HL-60 (cell line): Measurements from ENCODE around the gene FPR1.

Experiments
- DNase-seq, 2 experiments: peaks; one replicate each; pipeline ENCODE4 v3.0.0-alpha.2; 2010 to 2020; ENCODE audit warnings: low read depth in 1 of 2, low spot score in 1 of 2
- H3K27ac ChIP-seq: fragments of 250-450 bp; sonication (Bioruptor Pico); replicated peaks from 2 replicates; pipeline ENCODE4 v1.5.1; 2020; ENCODE audit warnings: mild to moderate bottlenecking, moderate library complexity
- H3K27me3 ChIP-seq: fragments of 250-450 bp; sonication (Bioruptor Pico); 2 replicates; pipeline ENCODE4 v1.5.1; 2021; ENCODE audit warnings: mild to moderate bottlenecking, moderate library complexity; ENCODE audit not compliant: insufficient read depth, poor library complexity, severe bottlenecking
- H3K4me3 ChIP-seq: replicated peaks from 2 replicates; pipeline ENCODE4 v1.5.1; 2011; ENCODE audit warnings: mild to moderate bottlenecking, control low read depth, low read length; ENCODE audit not compliant: insufficient read depth
- GABPA ChIP-seq: IDR thresholded peaks from 2 replicates; pipeline ENCODE4 v1.6.1; 2012; ENCODE audit warnings: low read depth
- POLR2AphosphoS5 ChIP-seq: IDR thresholded peaks from 2 replicates; pipeline ENCODE4 v1.6.1; 2012; ENCODE audit warnings: low read depth
- REST ChIP-seq: IDR thresholded peaks from 2 replicates; pipeline ENCODE4 v1.6.1; 2012; ENCODE audit warnings: low read depth; ENCODE audit not compliant: insufficient replicate concordance
- SPI1 ChIP-seq: IDR thresholded peaks from 2 replicates; pipeline ENCODE4 v1.6.1; 2012; ENCODE audit warnings: low read depth, mild to moderate bottlenecking, borderline replicate concordance
- TF ChIP-seq, protein P1 (sequence below): IDR thresholded peaks from one replicate; pipeline ENCODE4 v1.5.1; 2011; ENCODE audit warnings: low read length, control low read depth, inconsistent platforms; ENCODE audit not compliant: insufficient read depth

FPR1 gene

DNA sequence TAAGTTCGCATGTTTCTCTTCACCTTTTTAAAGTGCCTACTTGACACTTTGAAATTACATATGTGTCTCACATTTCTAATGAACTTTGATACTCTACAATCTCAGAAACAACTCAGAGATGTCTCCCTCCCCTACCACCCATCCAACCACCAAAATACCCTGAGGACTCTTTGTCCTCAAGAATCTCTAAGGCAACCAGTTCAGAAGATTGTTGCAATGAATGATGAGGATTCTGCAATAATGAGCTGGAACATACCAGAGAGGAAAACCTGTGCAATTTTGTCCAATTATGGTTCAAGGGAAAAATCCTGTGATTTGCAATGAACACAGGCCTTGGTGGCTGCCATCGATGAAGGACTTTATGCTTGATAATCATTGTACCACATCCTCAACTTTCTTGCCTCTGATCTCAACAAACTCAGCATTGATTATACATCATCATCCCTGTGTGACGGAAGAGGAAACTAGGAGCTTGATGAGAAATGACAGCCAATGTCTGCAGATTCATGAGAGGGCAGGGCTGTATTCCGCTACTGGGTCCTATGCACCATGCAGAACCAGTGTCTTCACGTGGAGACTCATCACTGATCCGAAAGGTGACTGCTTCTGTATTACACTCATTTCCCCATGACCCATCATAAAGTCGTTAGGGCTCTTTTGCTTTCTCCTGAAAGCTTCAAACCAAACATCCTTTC is 1.1 kb downstream of the FPR1 start:
- peak overlapping the region; percentile 4 for H3K4me3 ChIP-seq
- TF ChIP-seq POLR2AphosphoS5 (no peak), SPI1 (no peak), GABPA (no peak), REST (no peak)
- TF ChIP-seq, protein P1, sequence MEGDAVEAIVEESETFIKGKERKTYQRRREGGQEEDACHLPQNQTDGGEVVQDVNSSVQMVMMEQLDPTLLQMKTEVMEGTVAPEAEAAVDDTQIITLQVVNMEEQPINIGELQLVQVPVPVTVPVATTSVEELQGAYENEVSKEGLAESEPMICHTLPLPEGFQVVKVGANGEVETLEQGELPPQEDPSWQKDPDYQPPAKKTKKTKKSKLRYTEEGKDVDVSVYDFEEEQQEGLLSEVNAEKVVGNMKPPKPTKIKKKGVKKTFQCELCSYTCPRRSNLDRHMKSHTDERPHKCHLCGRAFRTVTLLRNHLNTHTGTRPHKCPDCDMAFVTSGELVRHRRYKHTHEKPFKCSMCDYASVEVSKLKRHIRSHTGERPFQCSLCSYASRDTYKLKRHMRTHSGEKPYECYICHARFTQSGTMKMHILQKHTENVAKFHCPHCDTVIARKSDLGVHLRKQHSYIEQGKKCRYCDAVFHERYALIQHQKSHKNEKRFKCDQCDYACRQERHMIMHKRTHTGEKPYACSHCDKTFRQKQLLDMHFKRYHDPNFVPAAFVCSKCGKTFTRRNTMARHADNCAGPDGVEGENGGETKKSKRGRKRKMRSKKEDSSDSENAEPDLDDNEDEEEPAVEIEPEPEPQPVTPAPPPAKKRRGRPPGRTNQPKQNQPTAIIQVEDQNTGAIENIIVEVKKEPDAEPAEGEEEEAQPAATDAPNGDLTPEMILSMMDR = no peak
- H3K27ac ChIP-seq = peak overlapping the region; percentile 45
- H3K27me3 ChIP-seq = no peaks in the 10 kb centered on the region
- no peak for DNase-seq

DNA sequence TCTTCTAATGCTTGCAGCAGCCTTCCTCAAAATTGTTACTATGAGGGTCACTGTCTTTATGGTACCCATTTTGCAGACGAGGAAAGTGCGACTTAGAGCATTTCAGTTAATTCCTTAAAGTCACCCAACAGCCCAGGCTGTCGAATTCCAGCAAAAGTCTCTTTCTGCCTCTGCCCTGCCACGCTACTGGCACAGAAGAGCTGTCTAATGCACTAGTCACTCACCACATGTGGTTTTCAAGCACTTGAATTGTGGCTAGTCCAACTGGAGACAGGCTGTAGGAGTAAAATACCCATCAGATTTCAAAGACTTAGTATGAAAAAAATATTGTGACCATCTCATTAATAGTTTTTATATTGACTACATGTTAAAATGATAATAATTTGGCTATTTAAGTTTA is 1.7 kb downstream of the FPR1 start:
- Histone ChIP-seq H3K27ac (peak overlapping the region; percentile 28), H3K4me3 (no peak overlapping the region), H3K27me3 (no peaks in the 10 kb centered on the region)
- DNase-seq = no peak
- TF ChIP-seq GABPA (no peak), POLR2AphosphoS5 (no peak), SPI1 (no peak), REST (no peak)
- TF ChIP-seq, protein P1 = no peak

- Histone ChIP-seq H3K27ac (no peak overlapping the region), H3K27me3 (no peaks in the 10 kb centered on the region), H3K4me3 (no peak overlapping the region)
- no peak for TF ChIP-seq REST
- TF ChIP-seq SPI1 = no peak
- TF ChIP-seq, protein P1 = no peak
- no peak for TF ChIP-seq POLR2AphosphoS5
- no peak for TF ChIP-seq GABPA
- DNase-seq = no peak
Measured at GRCh38 chr19:51746731-51747130, 4.9 kb downstream of the FPR1 start.
